Measurements from ENCODE around the gene FGF14.

FGF14 gene

DNA sequence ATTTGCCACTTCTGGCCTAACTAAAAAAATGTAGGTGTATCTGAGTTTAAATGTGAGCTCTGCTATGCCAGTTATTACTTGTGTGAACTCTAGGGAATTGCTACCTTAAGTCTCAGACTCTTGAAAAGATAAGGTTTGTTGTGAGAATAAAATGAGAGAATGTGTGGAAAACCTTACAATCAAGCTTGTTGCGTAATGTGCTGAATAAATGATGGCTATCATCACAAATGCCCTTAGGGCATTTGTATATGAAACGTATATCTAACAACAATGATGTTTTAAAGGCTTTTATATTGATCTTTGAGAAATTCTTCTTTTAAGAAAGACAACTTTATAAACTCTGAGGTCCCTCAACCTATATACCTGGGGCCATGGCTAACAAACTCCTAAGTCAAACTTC, 564.6 kb downstream of the FGF14 start:
- Histone ChIP-seq H3K27ac (ENCODE audit: low read depth, low read length) (no peak overlapping the region), H3K9ac (ENCODE audit: low read depth, low read length) (no peak overlapping the region)

GRCh38 chr13:101835920-101836319, 565.9 kb downstream of the FGF14 start:
- no peaks in the 10 kb centered on the region for H3K4me1 ChIP-seq (ENCODE audit: control insufficient read depth, insufficient read depth, low read length)

More for the DNA sequence above, 564.6 kb downstream of the FGF14 start:
- H3K36me3 ChIP-seq (ENCODE audit: control insufficient read depth, insufficient read depth, low read length), result no peaks in the 10 kb centered on the region
- H3K4me3 ChIP-seq (ENCODE audit: low read depth, low read length), result no peak overlapping the region
- no peaks in the 10 kb centered on the region for H3K9me3 ChIP-seq (ENCODE audit: control insufficient read depth, insufficient read depth, low read length)
- H3K27me3 ChIP-seq (ENCODE audit: control insufficient read depth, insufficient read depth, low read length), result no peaks in the 10 kb centered on the region
- H3K4me1 ChIP-seq (ENCODE audit: control insufficient read depth, insufficient read depth, low read length), result peaks cover 12% of the 10 kb centered on the region

DNA sequence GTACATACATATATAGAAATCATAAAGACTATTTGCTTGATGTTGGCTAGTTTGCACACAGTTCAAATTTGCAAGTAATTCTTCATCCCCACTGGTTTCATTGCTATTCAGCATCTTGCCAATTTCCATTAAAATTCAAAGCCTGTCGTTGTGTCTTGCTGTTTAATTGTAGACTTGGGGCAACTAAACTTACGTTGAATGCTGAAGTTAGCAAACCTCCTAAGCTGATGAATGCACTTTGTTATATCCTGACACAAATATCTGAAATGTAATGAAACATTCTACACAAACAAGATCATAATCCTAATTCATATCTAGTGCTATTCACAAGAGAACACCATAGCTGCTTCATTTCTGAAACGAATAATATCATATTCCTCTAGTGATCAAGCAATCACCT, 568.2 kb downstream of the FGF14 start:
- no peak overlapping the region for H3K27ac ChIP-seq (ENCODE audit: low read depth, low read length)
- no peak overlapping the region for H3K9ac ChIP-seq (ENCODE audit: low read depth, low read length)
- no peaks in the 10 kb centered on the region for H3K9me3 ChIP-seq (ENCODE audit: control insufficient read depth, insufficient read depth, low read length)
- H3K27me3 ChIP-seq (ENCODE audit: control insufficient read depth, insufficient read depth, low read length), result no peaks in the 10 kb centered on the region
- no peaks in the 10 kb centered on the region for H3K4me1 ChIP-seq (ENCODE audit: control insufficient read depth, insufficient read depth, low read length)
- H3K36me3 ChIP-seq (ENCODE audit: control insufficient read depth, insufficient read depth, low read length), result no peaks in the 10 kb centered on the region
- no peak overlapping the region for H3K4me3 ChIP-seq (ENCODE audit: low read depth, low read length)

More at GRCh38 chr13:101835920-101836319, 565.9 kb downstream of the FGF14 start:
- Histone ChIP-seq H3K27ac (ENCODE audit: low read depth, low read length) (no peak overlapping the region), H3K4me3 (ENCODE audit: low read depth, low read length) (no peak overlapping the region), H3K9me3 (ENCODE audit: control insufficient read depth, insufficient read depth, low read length) (no peaks in the 10 kb centered on the region), H3K27me3 (ENCODE audit: control insufficient read depth, insufficient read depth, low read length) (no peaks in the 10 kb centered on the region), H3K9ac (ENCODE audit: low read depth, low read length) (no peak overlapping the region), H3K36me3 (ENCODE audit: control insufficient read depth, insufficient read depth, low read length) (no peaks in the 10 kb centered on the region)

DNA sequence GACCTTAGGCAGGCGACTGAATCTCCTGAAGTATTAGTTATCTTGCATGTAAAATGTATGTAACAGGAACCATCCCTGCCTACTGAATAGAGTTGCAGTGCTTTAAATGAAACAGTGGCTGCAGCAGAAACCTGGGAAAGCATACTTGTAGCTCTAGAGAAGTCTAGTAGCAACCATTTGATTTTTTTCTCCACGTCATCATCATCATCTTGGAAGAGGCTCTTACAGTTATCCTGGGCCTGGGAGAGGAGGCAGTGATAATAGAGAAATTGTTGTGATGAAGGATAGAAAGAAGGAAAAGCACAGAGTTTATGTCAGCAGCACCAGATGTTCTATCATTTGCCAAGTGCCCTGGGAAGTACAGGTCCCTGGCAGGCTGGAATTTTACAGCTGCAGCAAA, 571.8 kb downstream of the FGF14 start:
- no peaks in the 10 kb centered on the region for H3K27me3 ChIP-seq (ENCODE audit: control insufficient read depth, insufficient read depth, low read length)

DNA sequence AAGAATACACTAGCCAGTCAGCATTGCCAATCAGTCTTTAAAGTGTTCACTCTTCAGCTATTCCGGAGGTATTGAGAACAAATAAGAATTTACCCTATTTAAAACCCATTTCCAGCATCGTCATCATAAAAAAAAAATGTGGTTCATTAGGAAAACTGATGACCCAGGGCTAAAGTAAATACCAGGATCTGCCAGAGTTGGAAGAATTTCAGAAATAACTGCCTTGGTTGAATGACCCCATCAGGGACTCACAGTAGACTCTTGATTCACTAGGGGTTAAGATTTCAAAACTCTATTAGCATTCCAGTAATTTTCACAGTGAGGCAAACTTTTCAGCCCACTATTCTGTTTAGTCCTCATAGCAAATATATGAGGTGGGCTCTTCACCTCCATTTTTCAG, 572.4 kb downstream of the FGF14 start:
- Histone ChIP-seq H3K4me1 (ENCODE audit: control insufficient read depth, insufficient read depth, low read length) (no peaks in the 10 kb centered on the region), H3K9ac (ENCODE audit: low read depth, low read length) (no peak overlapping the region), H3K27ac (ENCODE audit: low read depth, low read length) (no peak overlapping the region), H3K9me3 (ENCODE audit: control insufficient read depth, insufficient read depth, low read length) (no peaks in the 10 kb centered on the region), H3K27me3 (ENCODE audit: control insufficient read depth, insufficient read depth, low read length) (no peaks in the 10 kb centered on the region), H3K36me3 (ENCODE audit: control insufficient read depth, insufficient read depth, low read length) (no peaks in the 10 kb centered on the region), H3K4me3 (ENCODE audit: low read depth, low read length) (no peak overlapping the region)

More for the DNA sequence above, 571.8 kb downstream of the FGF14 start:
- Histone ChIP-seq H3K4me1 (ENCODE audit: control insufficient read depth, insufficient read depth, low read length) (no peaks in the 10 kb centered on the region), H3K27ac (ENCODE audit: low read depth, low read length) (no peak overlapping the region), H3K9ac (ENCODE audit: low read depth, low read length) (no peak overlapping the region), H3K4me3 (ENCODE audit: low read depth, low read length) (no peak overlapping the region), H3K36me3 (ENCODE audit: control insufficient read depth, insufficient read depth, low read length) (no peaks in the 10 kb centered on the region), H3K9me3 (ENCODE audit: control insufficient read depth, insufficient read depth, low read length) (no peaks in the 10 kb centered on the region)

DNA sequence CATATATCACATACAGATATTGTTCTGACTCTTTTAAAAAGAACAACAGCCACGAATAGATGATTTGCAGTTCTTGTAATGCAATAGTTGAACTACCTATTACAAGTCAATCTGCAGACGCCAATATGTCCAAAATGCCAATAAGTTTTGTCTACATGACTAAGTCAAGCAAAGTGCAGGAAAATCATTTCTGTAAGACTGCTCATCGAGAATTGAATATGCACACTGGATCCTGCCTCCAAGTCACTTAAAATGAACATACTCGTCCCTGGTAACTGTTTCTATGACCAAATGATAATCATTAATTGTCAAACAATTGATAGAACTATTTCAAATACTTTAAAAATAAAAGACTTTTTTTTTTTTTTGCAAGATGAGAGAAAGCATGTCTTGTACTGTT, 573.7 kb downstream of the FGF14 start:
- Histone ChIP-seq H3K27ac (ENCODE audit: low read depth, low read length) (no peak overlapping the region), H3K4me1 (ENCODE audit: control insufficient read depth, insufficient read depth, low read length) (no peaks in the 10 kb centered on the region), H3K9ac (ENCODE audit: low read depth, low read length) (no peak overlapping the region), H3K27me3 (ENCODE audit: control insufficient read depth, insufficient read depth, low read length) (no peaks in the 10 kb centered on the region), H3K36me3 (ENCODE audit: control insufficient read depth, insufficient read depth, low read length) (no peaks in the 10 kb centered on the region), H3K9me3 (ENCODE audit: control insufficient read depth, insufficient read depth, low read length) (no peaks in the 10 kb centered on the region), H3K4me3 (ENCODE audit: low read depth, low read length) (no peak overlapping the region)

DNA sequence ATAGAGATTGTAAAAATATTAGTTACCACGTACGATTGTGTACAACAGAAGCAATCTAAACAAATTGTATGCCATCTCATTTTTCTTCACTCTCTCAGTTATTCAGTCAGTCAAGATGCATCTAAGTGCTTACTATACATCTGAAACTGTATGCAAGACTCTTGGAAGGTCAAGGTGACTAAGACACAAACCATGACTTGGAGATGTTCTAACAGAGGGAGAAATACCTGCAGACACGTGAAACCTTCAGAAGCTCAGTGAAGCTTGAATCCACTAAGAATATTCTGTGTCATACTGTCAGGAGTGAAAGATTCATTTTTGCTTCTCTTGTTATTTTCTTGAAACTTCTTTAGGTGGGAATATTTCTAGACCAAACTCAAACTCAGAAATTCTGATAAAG, 584.0 kb downstream of the FGF14 start:
- Histone ChIP-seq H3K27me3 (ENCODE audit: control insufficient read depth, insufficient read depth, low read length) (no peaks in the 10 kb centered on the region), H3K36me3 (ENCODE audit: control insufficient read depth, insufficient read depth, low read length) (no peaks in the 10 kb centered on the region), H3K4me3 (ENCODE audit: low read depth, low read length) (no peak overlapping the region)

GRCh38 chr13:101811881-101812280, 590.0 kb downstream of the FGF14 start:
- Histone ChIP-seq H3K9me3 (ENCODE audit: control insufficient read depth, insufficient read depth, low read length) (no peaks in the 10 kb centered on the region), H3K4me1 (ENCODE audit: control insufficient read depth, insufficient read depth, low read length) (no peaks in the 10 kb centered on the region), H3K27ac (ENCODE audit: low read depth, low read length) (no peak overlapping the region), H3K4me3 (ENCODE audit: low read depth, low read length) (no peak overlapping the region), H3K36me3 (ENCODE audit: control insufficient read depth, insufficient read depth, low read length) (no peaks in the 10 kb centered on the region), H3K9ac (ENCODE audit: low read depth, low read length) (no peak overlapping the region), H3K27me3 (ENCODE audit: control insufficient read depth, insufficient read depth, low read length) (no peaks in the 10 kb centered on the region)

More for the DNA sequence above, 584.0 kb downstream of the FGF14 start:
- Histone ChIP-seq H3K9me3 (ENCODE audit: control insufficient read depth, insufficient read depth, low read length) (no peaks in the 10 kb centered on the region), H3K9ac (ENCODE audit: low read depth, low read length) (no peak overlapping the region), H3K4me1 (ENCODE audit: control insufficient read depth, insufficient read depth, low read length) (no peaks in the 10 kb centered on the region), H3K27ac (ENCODE audit: low read depth, low read length) (no peak overlapping the region)

DNA sequence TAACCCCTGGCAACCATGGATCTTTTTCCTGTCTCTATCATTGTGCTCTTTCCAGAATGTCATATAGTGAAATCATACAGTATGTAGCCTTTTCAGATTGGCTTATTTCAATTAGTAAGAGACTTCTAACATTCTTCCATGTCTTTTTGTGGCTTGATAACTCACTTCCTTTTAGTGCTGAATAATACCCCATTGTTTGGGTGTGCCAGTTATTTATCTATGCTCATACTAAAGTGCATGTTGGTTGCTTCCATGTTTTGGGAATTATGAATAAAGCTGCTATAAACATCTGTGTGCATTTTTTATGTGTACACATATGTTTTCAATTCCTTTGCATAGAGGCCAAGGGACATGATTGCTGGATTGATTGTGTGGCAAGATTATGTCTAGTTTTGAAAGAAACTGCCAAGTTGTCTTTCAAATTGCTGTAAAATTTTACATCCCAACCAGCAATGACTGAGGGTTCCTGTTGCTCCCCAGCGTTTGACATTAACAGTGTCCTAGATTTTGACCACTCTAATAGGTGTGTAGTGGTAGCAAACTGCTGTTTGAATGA, 590.5 kb downstream of the FGF14 start:
- Histone ChIP-seq H3K27ac (ENCODE audit: low read depth, low read length) (no peak overlapping the region), H3K4me3 (ENCODE audit: low read depth, low read length) (no peak overlapping the region), H3K4me1 (ENCODE audit: control insufficient read depth, insufficient read depth, low read length) (no peaks in the 10 kb centered on the region), H3K27me3 (ENCODE audit: control insufficient read depth, insufficient read depth, low read length) (no peaks in the 10 kb centered on the region), H3K9ac (ENCODE audit: low read depth, low read length) (no peak overlapping the region), H3K9me3 (ENCODE audit: control insufficient read depth, insufficient read depth, low read length) (no peaks in the 10 kb centered on the region), H3K36me3 (ENCODE audit: control insufficient read depth, insufficient read depth, low read length) (no peaks in the 10 kb centered on the region)

DNA sequence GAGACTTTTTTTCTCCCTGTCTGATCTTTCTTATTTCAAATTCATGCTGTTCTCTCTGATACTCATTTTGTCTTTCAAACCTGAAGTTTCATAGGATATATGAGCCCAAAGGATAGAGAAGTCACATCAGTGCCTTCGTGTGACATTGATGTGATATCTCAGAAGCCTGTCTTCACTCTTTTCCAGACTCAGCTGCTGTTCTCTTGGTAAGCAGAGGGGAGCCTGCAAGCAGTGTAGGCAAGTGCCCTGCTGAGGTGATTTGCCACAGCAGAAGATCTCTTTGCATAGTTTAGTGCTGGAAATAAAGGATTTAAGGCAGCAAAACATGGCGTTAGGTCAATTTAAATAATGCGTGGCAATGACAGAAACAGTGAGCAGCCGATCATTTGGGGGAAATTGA, 602.7 kb downstream of the FGF14 start:
- peaks cover 10% of the 10 kb centered on the region; the same call in 1 of the 2 replicates for H3K4me1 ChIP-seq (ENCODE audit: control insufficient read depth, insufficient read depth, low read length)

GRCh38 chr13:101798437-101798836, 603.4 kb downstream of the FGF14 start:
- Histone ChIP-seq H3K36me3 (ENCODE audit: control insufficient read depth, insufficient read depth, low read length) (no peaks in the 10 kb centered on the region), H3K27ac (ENCODE audit: low read depth, low read length) (no peak overlapping the region), H3K9me3 (ENCODE audit: control insufficient read depth, insufficient read depth, low read length) (no peaks in the 10 kb centered on the region), H3K27me3 (ENCODE audit: control insufficient read depth, insufficient read depth, low read length) (no peaks in the 10 kb centered on the region), H3K4me3 (ENCODE audit: low read depth, low read length) (no peak overlapping the region), H3K9ac (ENCODE audit: low read depth, low read length) (no peak overlapping the region), H3K4me1 (ENCODE audit: control insufficient read depth, insufficient read depth, low read length) (peaks cover 10% of the 10 kb centered on the region; the same call in 1 of the 2 replicates)

More for the DNA sequence above, 602.7 kb downstream of the FGF14 start:
- no peaks in the 10 kb centered on the region for H3K27me3 ChIP-seq (ENCODE audit: control insufficient read depth, insufficient read depth, low read length)
- no peak overlapping the region for H3K4me3 ChIP-seq (ENCODE audit: low read depth, low read length)
- H3K9ac ChIP-seq (ENCODE audit: low read depth, low read length), result no peak overlapping the region
- no peaks in the 10 kb centered on the region for H3K36me3 ChIP-seq (ENCODE audit: control insufficient read depth, insufficient read depth, low read length)
- H3K27ac ChIP-seq (ENCODE audit: low read depth, low read length), result no peak overlapping the region
- H3K9me3 ChIP-seq (ENCODE audit: control insufficient read depth, insufficient read depth, low read length), result no peaks in the 10 kb centered on the region
